ENCODE data around the gene PIK3C3. TPM values are rescaled to one million over a fixed set of nuclear protein-coding genes. Genes with fewer than 3 reads are reported as not detected.
"Not testable (repeated sequence)": the region's sequence is repeated elsewhere in the genome, so short reads cannot be mapped to it uniquely, and the experiment has no call there.

The PIK3C3 gene
- polyA plus RNA-seq, 1 donor, result 92.5 TPM

- DNase-seq, result no peak
These were observed 114.0 kb downstream of the PIK3C3 start for GRCh38 chr18:42069036-42069435.

- no peak for DNase-seq
These were observed 117.4 kb downstream of the PIK3C3 start for GRCh38 chr18:42072407-42072806.

- no peak for DNase-seq
These were observed 119.7 kb downstream of the PIK3C3 start for GRCh38 chr18:42074704-42075103.

GRCh38 chr18:42078711-42079110, 123.7 kb downstream of the PIK3C3 start:
- DNase-seq, result no peak

GRCh38 chr18:42080340-42080739, 125.3 kb downstream of the PIK3C3 start:
- DNase-seq, result no peak

GRCh38 chr18:42082415-42083234, 127.6 kb downstream of the PIK3C3 start:
- peak; percentile 20 for DNase-seq

GRCh38 chr18:42086288-42086687, 131.3 kb downstream of the PIK3C3 start:
- no peak for DNase-seq

- DNase-seq, result no peak
These were observed 132.2 kb downstream of the PIK3C3 start for GRCh38 chr18:42087235-42087634.

GRCh38 chr18:42087876-42088275, 132.8 kb downstream of the PIK3C3 start:
- no peak for DNase-seq

- no peak for DNase-seq
These were observed 137.8 kb downstream of the PIK3C3 start for GRCh38 chr18:42092848-42093247.

GRCh38 chr18:42094875-42095274, 139.8 kb downstream of the PIK3C3 start:
- no peak for DNase-seq

- DNase-seq, result no peak
These were observed 140.8 kb downstream of the PIK3C3 start for GRCh38 chr18:42095732-42096377.

GRCh38 chr18:42100248-42100647, 145.2 kb downstream of the PIK3C3 start:
- no peak for DNase-seq

- DNase-seq, result no peak
These were observed 145.9 kb downstream of the PIK3C3 start for GRCh38 chr18:42100911-42101310.

- no peak for DNase-seq
These were observed 150.4 kb downstream of the PIK3C3 start for GRCh38 chr18:42105394-42105793.

- DNase-seq, result no peak
These were observed 151.8 kb downstream of the PIK3C3 start for GRCh38 chr18:42106784-42107183.

- no peak for DNase-seq
These were observed 152.3 kb downstream of the PIK3C3 start for GRCh38 chr18:42107287-42107686.

- no peak for DNase-seq
These were observed 152.8 kb downstream of the PIK3C3 start for GRCh38 chr18:42107691-42108450.

- not testable (repeated sequence) for DNase-seq
These were observed 157.1 kb downstream of the PIK3C3 start for GRCh38 chr18:42112147-42112546.

GRCh38 chr18:42112657-42113420, 157.8 kb downstream of the PIK3C3 start:
- DNase-seq, result no peak

GRCh38 chr18:42113529-42114191, 158.6 kb downstream of the PIK3C3 start:
- no peak for DNase-seq
